ENCODE data around the gene BCDIN3D.

DNA sequence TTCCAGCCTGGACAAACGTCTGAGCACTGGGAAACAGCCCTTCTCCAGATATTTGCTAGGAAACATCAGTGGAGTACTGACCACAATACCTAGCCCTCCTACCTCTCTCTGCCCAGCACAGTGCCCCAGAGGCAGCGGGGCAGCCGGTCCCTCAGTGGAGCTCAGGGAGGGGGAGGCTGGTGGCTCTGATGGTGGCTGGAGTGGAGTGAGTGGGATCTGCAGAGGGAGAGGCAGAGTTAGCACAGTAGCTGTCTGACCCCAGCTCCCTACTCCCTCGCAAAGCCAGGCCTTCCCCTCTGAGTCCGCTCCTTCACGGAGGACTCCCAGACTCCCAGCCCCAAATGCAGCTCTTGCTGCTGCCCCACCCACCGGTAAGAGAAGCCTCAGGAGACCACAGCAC, 44.7 kb downstream of the BCDIN3D start:
- TF ChIP-seq, protein P1, sequence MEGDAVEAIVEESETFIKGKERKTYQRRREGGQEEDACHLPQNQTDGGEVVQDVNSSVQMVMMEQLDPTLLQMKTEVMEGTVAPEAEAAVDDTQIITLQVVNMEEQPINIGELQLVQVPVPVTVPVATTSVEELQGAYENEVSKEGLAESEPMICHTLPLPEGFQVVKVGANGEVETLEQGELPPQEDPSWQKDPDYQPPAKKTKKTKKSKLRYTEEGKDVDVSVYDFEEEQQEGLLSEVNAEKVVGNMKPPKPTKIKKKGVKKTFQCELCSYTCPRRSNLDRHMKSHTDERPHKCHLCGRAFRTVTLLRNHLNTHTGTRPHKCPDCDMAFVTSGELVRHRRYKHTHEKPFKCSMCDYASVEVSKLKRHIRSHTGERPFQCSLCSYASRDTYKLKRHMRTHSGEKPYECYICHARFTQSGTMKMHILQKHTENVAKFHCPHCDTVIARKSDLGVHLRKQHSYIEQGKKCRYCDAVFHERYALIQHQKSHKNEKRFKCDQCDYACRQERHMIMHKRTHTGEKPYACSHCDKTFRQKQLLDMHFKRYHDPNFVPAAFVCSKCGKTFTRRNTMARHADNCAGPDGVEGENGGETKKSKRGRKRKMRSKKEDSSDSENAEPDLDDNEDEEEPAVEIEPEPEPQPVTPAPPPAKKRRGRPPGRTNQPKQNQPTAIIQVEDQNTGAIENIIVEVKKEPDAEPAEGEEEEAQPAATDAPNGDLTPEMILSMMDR (IDR thresholded peaks at IDR 0.05; ENCODE audit: low read depth, low read length): no peak
- TF ChIP-seq POLR2A (IDR thresholded peaks at IDR 0.05; ENCODE audit: extremely low read depth, insufficient read length): no peak

Data from NB4 (cell line).